Loucy (cell line): Measurements from ENCODE around the gene TMPRSS11A.

Experiments
- CTCF ChIP-seq: fragments of 200-600 bp; sonication (generic); conservative IDR thresholded peaks from 2 replicates; pipeline ENCODE4 v1.5.1; 2014; ENCODE audit warnings: mild to moderate bottlenecking, antibody characterized with exemption, low read length
- EZH2phosphoT487 ChIP-seq: fragments of 200-600 bp; IDR thresholded peaks from 2 replicates; pipeline ENCODE4 v1.6.1; 2018; ENCODE audit warnings: antibody characterized with exemption, mild to moderate bottlenecking, moderate library complexity, borderline replicate concordance

GRCh38 chr4:67988991-67989390 is 25.7 kb upstream of the TMPRSS11A start:
- TF ChIP-seq CTCF (no peak), EZH2phosphoT487 (no peak)
